Activated CD8-positive, alpha-beta memory T cell treated with anti-CD3 and anti-CD28 coated beads for 4 hours (primary cell): ENCODE results near the gene SUGP2.
"Not testable (repeated sequence)": the region's sequence is repeated elsewhere in the genome, so short reads cannot be mapped to it uniquely, and the experiment has no call there.

ENCODE experiments used
- DNase-seq, 2 donors: peaks; one replicate each; pipeline ENCODE4 v3.0.0-alpha.2; 2020; ENCODE audit warnings: low read depth in 2 of 2

Gene SUGP2

DNA sequence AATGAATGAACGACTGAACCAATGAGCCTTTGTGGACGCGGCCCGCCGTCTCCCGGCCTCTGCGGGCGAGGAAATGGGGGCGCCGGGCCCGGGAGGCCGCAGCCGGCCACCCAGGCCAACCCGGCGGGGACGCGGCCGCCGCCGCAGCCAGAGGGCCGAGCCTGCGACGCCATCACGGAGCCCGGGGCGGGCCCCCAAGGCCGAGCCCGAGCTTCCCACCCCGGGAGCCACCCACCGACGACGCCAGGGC is 216 bp downstream of the SUGP2 start:
- no peak for DNase-seq

DNA sequence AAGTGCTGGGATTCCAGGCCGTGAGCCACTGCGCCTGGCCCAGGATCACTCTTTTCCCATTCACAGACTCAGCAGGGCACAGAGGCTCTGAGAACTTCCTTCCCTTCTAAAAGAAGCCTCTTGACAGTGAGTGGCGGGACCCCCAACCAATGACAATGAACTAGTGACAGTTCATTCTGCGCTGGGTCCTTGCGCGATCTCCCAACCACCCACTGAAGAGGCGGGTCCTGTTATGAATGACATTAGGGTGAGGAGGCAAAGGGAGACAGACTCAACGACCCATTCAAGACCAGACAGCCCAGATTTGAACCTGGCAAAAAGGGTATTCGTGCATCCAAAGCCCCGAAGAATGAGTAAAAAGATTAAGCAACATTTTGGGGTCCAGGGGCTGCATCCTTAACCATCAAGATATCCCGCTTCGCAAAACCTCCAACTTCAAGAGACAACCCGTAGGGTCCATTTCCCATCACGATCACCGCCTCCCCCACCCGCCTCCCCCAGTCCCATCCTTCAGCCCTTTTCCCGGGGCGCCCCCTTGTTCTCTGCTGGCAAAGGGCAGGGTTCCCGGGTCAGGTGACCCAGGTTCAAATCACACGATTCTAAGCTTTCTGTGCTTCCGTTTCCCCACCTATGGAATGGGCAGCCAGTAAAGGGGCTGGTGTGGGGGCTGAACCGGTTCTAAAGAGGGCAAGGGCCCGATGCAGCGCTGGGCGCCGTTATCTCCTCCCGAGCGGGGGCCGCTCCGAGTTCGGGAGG is 719 bp downstream of the SUGP2 start:
- DNase-seq = peak; percentile 62 to 70

DNA sequence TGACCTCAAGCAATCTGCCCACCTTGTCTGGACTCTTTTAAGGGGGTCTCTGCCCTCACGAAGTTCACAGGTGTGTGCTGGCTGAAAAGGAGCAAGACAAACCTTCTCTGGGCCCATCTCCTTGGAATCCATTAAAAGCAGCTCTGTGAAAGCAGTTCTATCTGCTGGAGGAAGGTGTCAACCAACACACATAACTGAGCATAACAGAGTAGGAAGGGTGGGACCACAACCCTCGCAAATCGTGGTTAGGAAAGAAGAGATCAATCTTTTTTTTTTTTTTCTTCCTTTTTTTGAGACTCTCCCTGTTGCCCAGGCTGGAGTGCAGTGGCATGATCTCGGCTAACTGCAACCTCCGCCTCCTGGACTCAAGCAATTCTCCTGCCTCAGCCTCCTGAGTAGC is 1.4 kb downstream of the SUGP2 start:
- no peak for DNase-seq

DNA sequence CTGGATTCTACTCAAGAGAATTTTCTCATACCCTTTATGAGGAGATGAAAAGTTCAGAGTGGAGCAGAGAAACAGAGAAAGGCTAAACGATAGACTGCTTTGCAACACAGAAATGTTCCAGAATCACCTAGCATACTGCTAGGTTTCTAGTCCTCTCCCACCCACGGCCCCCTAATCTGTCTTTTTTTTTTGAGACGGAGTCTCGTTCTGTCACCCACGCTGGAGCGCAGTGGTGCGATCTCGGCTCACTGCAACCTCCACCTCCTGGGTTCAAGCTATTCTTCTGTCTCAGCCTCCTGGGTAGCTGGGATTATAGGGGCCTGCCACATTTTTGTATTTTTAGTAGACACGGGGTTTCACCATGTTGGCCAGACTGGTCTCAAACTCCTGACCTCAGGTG is 4.8 kb downstream of the SUGP2 start:
- no peak for DNase-seq

DNA sequence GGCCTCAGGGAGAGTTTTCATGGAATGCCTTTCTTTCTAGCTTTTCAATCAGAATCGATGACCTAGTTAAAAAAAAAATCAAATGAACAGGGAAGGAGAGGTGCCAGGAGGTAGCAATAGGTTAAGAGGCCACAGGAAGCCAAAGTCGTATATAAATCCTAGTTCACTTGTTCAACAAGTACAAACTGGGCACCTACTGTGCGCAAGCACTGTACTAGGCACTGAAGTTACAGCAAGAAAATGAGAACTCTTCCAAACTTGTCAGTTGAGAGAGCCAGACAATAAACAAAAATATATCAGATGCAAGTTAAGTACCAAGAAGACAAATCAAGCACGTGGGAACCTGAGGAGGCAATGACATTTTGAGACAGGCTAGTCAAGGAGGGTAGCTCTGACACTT is 6.1 kb downstream of the SUGP2 start:
- no peak for DNase-seq

DNA sequence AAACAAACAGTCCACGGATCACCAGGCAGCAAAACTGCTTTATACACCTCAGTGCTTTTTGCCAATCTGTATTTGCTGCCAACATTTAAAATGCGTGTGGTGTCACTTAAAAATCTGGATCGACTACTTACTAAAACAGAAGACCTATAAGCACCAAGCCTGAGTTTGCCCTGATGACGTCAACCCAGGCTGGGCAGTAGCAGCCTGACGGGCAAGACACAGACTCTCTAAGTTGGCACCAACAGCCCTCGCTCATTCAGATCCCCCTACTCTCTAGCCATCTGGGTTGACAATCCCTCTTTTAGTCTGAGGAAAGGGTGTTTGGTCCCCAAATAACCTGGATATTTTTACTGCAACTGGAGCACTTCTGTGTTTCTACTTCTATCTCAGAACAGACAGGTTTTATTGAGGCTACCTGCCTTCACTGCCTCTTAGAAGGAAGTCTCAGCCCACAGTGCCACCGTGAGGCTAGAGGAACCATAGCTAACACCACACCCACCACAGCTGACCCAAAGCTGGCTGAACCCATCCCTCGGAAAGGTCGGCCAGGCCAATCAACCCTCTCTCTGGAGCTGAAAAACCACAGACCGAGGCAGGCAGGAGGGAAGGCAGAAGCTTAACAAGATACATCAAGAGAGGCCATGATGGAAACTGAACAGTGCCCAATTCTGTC is 6.9 kb downstream of the SUGP2 start:
- no peak for DNase-seq

DNA sequence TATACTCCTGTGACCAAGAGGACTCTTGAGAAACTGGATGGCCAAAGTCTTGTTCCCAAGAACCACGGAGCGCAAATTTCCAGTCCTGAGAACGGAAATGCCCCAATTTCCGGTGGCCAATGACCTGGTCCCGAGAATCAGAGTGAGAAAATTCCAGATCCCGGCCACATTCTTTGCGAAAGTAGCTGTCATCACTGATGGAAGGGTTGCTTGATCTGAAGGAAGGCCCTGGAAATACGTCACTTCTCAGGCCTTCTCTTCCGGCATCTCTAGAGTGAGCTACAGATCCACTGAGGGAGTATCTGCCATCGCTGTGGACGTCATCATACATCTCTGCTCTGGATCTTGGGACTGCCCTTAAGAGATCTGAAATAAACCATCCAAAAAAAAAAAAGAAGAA is 7.5 kb downstream of the SUGP2 start:
- no peak for DNase-seq

DNA sequence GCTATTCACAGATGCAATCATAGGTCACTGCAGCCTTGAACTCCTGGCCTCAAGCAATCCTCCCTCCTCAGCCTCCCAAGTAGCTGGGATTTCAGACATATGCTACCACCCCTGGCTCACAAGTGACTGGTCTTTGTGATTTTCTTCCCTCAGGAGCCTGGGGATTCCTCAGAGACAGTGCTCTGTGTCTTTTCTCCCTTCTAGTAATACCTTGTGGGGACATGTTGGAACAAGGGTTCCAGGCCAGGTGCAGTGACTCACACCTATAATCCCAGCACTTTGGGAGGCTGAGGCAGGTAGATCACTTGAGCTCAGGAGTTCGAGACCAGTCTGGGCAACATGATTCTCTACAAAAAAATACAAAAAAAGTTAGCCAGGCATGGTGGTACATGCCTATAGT is 9.9 kb downstream of the SUGP2 start:
- not testable (repeated sequence) for DNase-seq

DNA sequence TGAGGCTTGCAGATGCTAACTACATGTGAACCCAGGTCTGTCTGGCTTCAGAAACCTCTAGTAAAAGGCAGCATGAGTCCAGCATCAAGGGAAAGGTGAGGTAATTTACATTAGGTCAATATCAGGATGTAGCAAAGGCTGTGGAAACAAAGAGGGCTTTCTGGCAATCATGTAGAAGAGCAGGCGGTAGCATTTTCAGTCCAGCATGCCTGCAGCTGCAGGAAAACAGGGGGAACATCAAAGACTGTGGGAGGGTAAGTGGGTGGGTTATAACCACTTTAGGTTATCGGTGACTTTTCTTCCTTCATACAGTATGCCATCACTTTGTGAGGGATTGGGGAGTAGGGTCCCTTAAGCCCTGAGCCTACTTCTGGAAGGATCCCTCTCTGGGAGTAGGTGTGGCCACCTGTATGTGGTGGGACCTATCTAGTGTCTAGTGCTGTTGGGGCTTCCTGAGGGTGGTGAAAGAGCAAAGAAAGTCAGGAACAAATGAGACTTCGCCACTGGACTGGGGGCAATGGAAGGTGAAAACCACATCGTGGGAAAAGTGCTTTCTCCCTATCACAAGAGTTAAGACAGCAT is 10.8 kb downstream of the SUGP2 start:
- no peak for DNase-seq

DNA sequence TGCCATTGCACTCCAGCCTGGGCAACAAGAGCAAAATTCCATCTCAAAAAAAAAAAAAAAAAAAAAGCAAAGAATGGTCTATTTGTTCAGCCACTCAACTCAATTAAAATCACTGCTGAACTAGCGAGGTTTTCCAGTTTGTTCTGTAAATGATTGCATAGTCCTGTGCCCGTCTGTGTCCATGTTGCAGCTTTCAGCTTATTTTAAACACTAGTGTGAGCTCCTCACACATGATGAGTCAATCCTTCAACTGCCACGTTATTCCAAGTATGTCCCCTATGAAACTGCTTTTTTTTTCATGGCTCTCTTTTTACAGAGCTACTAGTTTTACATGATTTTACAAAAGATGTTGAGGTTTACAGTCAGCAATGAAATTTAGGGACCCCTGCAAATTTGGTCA is 12.2 kb downstream of the SUGP2 start:
- no peak for DNase-seq

DNA sequence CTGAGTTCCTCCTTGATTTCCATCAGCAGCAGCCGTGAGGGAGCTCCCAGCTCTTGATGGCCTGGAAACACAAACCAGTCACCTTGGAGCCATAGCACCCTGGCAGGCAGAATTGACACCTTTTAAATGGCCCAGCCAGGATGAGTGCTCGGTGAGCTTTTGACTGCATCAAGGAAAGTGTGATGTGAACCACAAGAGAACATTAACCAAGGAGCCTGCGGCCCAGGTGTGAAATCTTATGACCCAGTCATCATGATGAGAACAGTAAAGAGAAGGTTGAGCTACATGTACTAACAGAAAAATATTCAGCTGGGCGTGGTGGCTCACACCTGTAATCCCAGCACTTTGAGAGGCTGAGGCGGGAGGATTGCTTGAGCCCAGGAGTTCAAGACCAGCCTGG is 22.8 kb downstream of the SUGP2 start:
- DNase-seq = no peak

DNA sequence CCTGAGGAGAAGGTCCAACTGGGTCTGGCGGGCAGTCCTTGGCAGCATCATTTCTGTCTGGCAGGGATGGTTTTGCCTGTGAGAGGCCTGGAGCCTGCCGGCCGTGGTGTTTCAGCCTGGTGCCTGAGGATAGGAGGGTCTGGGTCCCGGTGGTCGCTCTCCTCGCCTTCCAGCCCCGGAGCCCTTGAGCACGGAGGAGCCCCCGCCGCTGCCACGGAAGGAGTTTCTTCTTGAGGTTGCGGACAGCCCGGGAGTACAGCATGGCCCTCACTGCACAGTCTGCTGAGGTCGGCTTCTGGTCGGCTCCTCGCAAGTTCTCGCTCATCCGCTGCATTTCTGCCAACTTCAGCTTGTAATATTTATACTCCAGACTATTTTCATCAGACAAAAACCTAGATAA is 23.4 kb downstream of the SUGP2 start:
- no peak for DNase-seq

DNA sequence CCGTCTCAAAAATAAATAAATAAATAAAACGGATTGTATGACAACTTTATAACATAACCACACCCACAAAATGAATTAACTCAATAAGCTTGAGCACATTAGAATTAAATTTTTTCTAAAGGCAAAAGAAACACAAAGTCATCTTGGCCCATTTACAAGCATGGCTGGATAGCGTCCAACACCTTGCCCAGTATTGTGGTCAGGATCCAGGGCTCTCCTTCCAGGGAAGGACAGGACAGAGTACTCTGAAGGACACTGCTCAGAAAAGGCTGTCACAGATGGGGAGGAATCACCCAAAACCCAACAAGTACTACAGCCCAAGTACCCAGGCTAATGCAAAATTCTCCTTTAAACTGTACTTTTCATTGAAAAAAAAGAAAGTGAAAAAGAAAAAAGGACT is 27.1 kb downstream of the SUGP2 start:
- DNase-seq = no peak

DNA sequence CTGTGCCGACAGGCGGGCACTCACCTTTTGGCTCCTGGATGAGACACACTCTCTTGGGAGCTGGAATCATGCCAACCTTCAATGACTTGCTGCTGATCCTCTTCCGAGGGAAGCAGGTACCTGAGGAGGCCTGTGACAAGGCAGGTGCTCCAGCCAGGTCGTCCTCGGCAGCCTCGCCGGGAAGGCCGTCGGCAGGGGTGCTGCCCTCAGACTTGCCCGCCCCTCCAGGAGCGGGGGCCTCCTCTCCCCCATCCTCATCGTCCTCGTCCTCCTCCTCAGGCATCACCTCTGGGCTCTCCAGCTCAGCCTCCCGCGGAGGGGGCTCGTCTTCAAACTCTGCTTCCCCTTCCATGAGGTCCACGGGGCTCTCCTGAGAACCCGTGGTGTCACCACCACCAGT is 29.2 kb downstream of the SUGP2 start:
- DNase-seq = no peak

DNA sequence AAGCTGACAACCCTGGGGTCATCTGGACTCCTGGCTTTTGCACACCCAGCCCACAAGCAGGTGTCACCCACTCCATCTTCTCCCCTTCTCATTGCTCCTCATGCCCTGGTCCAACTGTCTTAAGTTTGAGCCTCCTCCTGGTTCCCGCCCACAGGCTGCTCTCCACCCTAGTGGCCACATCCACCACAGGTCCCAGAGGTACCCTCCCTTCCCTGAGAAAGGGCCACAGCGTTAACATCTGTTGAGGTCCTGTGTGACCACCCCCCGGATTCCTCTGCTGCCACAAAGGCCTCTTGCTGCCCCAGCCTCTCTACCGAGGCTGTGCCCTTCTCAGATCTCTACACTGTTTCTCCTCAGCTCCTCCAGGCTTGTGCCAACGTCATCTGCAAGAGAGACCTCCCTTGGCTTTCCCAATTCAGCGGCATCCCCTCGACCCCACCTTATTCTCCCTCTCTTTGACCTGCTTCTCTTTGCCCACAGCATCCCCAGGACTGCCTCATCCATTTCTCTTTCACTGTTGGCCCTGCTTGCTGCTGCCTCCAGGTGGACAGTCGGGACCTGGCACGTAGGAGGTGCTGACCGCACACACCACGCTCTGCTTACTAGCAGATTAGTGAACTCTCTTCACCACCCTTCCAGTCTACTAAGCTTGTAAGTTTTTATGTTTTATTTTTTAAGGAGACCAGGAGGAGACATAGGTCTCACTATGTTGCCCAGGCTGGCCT is 33.3 kb downstream of the SUGP2 start:
- DNase-seq = no peak

DNA sequence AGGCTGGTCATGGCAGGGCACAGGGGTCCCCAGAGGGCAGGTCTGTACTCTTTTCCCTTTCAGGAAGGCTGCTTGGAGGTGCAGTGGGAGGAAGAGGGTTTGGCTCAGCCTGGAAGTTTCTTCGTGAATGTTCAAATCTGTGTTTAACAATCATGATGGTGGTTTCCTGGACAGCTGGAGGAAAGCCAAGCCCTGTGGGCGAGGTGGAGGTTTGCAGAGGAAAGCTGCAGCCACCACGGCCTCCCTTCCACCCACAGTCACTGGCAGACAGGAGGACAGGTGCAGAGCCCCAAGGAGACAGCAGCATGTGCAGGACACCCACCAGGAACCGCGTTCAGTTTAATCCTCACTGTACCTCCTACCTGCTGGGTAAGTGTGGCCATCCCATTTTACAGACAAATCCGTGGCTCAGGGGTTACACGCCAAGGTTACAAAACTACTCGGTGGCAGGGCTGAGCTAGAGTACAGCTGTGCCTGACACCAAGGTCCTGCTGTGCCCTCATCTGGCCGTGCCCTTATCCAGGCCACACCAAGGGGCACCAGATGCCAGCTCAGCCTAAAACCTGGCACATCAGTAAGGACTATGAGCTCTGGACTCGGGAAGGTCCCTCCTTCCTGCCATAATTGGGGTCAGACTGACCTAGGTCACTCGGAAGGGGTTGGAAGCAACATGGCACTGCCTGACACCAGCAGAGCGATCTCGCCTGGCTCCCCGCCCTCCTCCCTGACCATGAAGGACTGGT is 34.1 kb downstream of the SUGP2 start:
- no peak for DNase-seq

DNA sequence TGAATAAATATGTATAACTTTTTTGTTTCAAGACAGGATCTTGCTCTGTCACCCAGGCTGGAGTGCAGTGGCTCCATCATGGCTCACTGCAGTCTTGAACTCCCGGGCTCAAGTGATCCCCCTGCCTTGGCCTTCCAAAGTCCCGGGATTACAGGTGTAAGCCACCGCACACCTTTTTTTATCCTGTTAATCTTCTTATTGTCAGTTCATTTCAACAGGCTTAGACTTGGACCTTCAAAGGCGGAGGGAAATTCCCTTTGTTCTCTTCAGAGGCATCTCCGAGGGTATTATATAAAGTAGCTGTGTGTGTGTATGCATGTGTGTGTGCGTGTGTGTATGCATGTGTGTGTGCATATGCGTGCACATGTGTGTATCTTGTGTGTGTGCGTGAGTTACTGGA is 35.0 kb downstream of the SUGP2 start:
- DNase-seq = no peak

DNA sequence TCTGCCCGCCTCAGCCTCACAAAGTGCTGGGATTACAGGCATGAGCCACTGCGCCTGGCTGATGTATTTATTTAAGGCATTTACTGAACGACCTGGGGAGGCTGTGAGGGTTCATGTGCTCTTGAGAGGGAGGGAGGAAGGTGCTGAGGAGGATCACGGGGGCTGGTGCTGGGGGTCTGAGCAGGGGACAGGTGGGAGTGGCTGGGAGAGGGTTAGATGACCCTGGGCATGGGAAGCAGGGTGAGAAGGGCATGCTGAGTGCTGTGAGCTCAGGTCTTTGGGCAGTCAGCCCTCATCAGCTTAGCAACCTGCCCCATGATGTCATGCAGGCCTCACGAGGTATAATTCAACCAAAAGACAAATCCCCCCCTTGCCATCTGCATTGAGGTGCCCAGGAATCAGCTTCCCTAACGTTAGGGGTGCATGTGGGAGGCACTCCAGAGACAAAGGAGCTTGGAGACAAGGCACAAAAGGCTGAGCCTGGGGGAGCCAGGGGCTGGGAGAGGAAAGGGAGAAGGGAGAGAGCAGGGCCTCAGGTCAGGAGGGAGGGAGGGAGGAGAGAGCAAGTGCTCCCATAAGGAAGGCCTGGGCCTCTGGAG is 36.4 kb downstream of the SUGP2 start:
- DNase-seq = no peak

DNA sequence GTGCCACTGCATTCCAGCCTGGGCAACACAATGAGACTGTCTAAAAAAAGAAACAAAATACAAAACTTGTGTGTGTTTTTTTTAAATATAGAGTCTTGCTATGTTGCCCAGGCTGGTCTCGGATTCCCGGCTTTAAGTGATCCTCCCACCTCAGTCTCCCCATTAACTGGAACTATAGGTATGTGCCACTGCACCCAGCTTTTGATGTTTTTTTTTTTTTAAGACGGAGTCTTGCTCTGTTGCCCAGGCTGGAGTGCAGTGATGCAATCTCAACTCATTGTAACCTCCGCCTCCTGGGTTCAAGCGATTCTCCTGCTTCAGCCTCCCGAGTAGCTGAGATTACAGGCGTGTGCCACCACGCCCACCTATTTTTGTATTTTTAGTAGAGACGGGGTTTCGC is 37.0 kb downstream of the SUGP2 start:
- DNase-seq = no peak

DNA sequence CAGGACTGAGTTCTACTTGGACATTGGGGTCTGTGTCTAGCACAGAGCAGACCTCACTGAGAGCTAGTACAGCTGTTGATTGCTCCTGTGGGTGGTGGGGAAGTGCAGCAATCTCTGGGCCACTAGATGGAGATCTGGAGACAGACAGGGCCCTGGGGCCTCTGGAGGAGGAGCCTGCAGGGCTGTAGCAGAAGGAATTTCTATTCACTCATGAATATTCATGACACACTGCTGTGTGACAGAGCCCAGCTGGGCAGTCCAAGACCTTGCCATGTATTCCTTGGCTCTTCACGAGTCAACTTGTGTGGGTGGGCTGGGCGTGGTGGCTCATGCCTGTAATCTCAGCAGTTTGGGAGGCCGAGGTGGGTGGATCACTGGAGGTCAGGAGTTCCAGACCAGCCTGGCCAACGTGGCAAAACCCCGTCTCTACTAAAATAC is 37.5 kb downstream of the SUGP2 start:
- DNase-seq = no peak

DNA sequence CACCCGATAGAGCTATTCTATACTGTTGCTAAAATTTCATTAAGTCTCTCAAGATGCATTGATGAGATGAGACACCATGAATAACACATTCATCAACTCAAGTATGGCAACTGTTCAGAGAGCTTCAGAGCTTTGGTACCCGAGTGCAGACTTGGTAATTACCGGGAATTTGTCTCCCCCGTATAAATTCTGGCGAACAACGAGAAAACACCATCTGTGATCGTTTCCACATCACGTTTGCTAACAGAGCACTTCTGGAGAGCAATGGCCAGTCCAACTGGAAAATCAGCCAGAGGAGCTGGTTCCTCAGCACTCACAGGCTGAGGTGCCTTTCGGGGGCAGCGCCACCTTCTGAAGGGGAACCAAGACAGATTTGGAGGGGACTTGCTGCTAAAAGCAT is 40.2 kb downstream of the SUGP2 start:
- DNase-seq = no peak

DNA sequence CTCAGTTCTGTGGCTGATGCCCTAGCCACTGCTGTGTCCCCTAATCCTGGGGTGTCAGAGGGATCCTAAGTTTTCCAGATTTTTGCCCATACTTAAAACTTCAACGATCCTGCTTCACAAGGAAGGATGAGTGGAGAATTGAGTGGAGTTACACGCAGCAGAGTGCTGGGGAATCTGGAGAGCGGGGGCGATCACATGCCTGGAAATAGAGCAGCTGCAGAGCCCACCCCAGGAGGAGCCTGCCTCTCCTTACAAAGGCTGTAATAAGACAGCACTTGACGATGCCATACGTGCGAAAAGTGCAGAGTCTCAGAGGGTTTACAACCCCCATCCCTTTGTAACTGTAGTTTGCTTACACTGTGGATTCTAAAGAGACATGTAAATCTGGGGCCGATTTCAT is 40.6 kb downstream of the SUGP2 start:
- no peak for DNase-seq
